ENCODE data around the gene ZMIZ1. TPM values are rescaled to one million over a fixed set of nuclear protein-coding genes. Genes with fewer than 3 reads are reported as not detected.

ZMIZ1 gene
- total RNA-seq, 1 donor from 2014 or later, result 6.3 TPM

GRCh38 chr10:79088613-79089355, 20.0 kb downstream of the ZMIZ1 start:
- FAIRE-seq (no peak), DNase-seq (ENCODE audit: low read depth) (no peak)
- H3K4me3 ChIP-seq (ENCODE audit: low read depth, low read length), result no peak overlapping the region
- H3K27me3 ChIP-seq (ENCODE audit: control insufficient read depth, insufficient read depth, low read length), result no peaks in the 10 kb centered on the region
- H3K36me3 ChIP-seq (ENCODE audit: control insufficient read depth, insufficient read depth, low read length), result no peaks in the 10 kb centered on the region
- TF ChIP-seq CTCF (IDR thresholded peaks at IDR 0.05; ENCODE audit: insufficient read depth, low read length, severe bottlenecking), result no peak

GRCh38 chr10:79089632-79090031, 20.9 kb downstream of the ZMIZ1 start:
- TF ChIP-seq CTCF (IDR thresholded peaks at IDR 0.05; ENCODE audit: insufficient read depth, low read length, severe bottlenecking), result no peak
- FAIRE-seq, result no peak

GRCh38 chr10:79090134-79090803, 21.5 kb downstream of the ZMIZ1 start:
- peaks cover 5% of the 10 kb centered on the region for H3K36me3 ChIP-seq (ENCODE audit: control insufficient read depth, insufficient read depth, low read length)
- no peaks in the 10 kb centered on the region for H3K27me3 ChIP-seq (ENCODE audit: control insufficient read depth, insufficient read depth, low read length)
- FAIRE-seq (no peak), DNase-seq (ENCODE audit: low read depth) (no peak)
- H3K4me3 ChIP-seq (ENCODE audit: low read depth, low read length), result no peak overlapping the region
- TF ChIP-seq CTCF (IDR thresholded peaks at IDR 0.05; ENCODE audit: insufficient read depth, low read length, severe bottlenecking), result no peak

More at GRCh38 chr10:79089632-79090031, 20.9 kb downstream of the ZMIZ1 start:
- no peaks in the 10 kb centered on the region for H3K27me3 ChIP-seq (ENCODE audit: control insufficient read depth, insufficient read depth, low read length)
- peaks cover 3% of the 10 kb centered on the region for H3K36me3 ChIP-seq (ENCODE audit: control insufficient read depth, insufficient read depth, low read length)
- DNase-seq (ENCODE audit: low read depth), result no peak
- H3K4me3 ChIP-seq (ENCODE audit: low read depth, low read length), result no peak overlapping the region

- Histone ChIP-seq H3K27me3 (ENCODE audit: control insufficient read depth, insufficient read depth, low read length) (no peaks in the 10 kb centered on the region), H3K36me3 (ENCODE audit: control insufficient read depth, insufficient read depth, low read length) (peaks cover 10% of the 10 kb centered on the region), H3K4me3 (ENCODE audit: low read depth, low read length) (no peak overlapping the region)
- DNase-seq (ENCODE audit: low read depth) (no peak), FAIRE-seq (no peak)
- no peak for TF ChIP-seq CTCF (IDR thresholded peaks at IDR 0.05; ENCODE audit: insufficient read depth, low read length, severe bottlenecking)
Observed at GRCh38 chr10:79092292-79092896, 23.6 kb downstream of the ZMIZ1 start.

GRCh38 chr10:79093658-79094411, 25.1 kb downstream of the ZMIZ1 start:
- no peak overlapping the region for H3K4me3 ChIP-seq (ENCODE audit: low read depth, low read length)
- FAIRE-seq, result peak; percentile 64
- DNase-seq (ENCODE audit: low read depth), result no peak

More at GRCh38 chr10:79093658-79094411, 25.1 kb downstream of the ZMIZ1 start:
- no peak for TF ChIP-seq CTCF (IDR thresholded peaks at IDR 0.05; ENCODE audit: insufficient read depth, low read length, severe bottlenecking)
- Histone ChIP-seq H3K36me3 (ENCODE audit: control insufficient read depth, insufficient read depth, low read length) (peaks cover 11% of the 10 kb centered on the region), H3K27me3 (ENCODE audit: control insufficient read depth, insufficient read depth, low read length) (no peaks in the 10 kb centered on the region)

Data from bronchial epithelial cell (primary cell).